ENCODE data around the gene ZMYND19. TPM values are rescaled to one million over a fixed set of nuclear protein-coding genes. Genes with fewer than 3 reads are reported as not detected.

ZMYND19 gene
- total RNA-seq, 1 experiment from 2014 or later, result 37.0 TPM

DNA sequence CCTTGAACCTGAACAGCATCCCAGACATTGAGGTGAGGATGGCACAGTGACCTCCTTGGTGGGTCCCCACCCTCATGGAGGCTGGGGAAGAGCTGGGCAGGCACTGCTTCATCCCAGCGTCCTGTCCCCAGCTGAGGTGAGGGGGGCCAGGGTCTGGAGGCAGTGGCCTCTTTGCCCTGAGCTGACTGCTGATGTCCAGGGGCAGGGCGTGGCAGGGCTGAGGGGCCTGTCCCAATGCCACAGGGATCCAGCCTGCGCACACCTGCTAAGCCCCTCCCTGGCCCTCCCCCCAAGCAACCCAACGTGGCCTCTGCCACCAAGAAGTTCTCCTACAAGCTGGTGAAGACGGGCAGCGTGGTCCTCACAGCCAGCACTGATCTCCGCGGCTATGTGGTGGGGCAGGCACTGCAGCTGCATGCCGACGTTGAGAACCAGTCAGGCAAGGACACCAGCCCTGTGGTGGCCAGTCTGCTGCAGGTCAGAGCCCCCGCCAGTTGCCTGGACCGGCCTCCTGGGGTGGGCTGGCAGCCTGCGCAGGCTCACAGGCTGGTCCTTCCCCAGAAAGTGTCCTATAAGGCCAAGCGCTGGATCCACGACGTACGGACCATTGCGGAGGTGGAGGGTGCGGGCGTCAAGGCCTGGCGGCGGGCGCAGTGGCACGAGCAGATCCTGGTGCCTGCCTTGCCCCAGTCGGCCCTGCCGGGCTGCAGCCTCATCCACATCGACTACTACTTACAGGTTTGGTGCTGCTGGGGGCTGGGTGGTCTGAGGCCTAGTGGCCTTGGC, 23.6 kb upstream of the ZMYND19 start:
- ChIA-PET CTCF (no interaction called here), POLR2A (no interaction called here)
- H3K36me3 ChIP-seq (ENCODE audit: control insufficient read depth, insufficient read depth, low read length), result peaks cover 6% of the 10 kb centered on the region; the same call in 1 of the 2 replicates
- no peak overlapping the region for H3K4me3 ChIP-seq (ENCODE audit: low read depth in 2 of 2, low read length in 2 of 2)
- no peak overlapping the region for H3K27ac ChIP-seq (ENCODE audit: low read length)
- H3K27me3 ChIP-seq (ENCODE audit: control insufficient read depth, insufficient read depth, low read length), result no peaks in the 10 kb centered on the region
- TF ChIP-seq POLR2AphosphoS5 (IDR thresholded peaks at IDR 0.05; ENCODE audit: low read depth, low read length), result no peak
- TF ChIP-seq SIN3A (IDR thresholded peaks at IDR 0.05; ENCODE audit: borderline replicate concordance, insufficient read depth, low read depth, low read length), result no peak
- TF ChIP-seq TCF7L2 (IDR thresholded peaks at IDR 0.05; ENCODE audit: low read depth, low read length), result no peak
- no peak for TF ChIP-seq REST (IDR thresholded peaks at IDR 0.05; ENCODE audit: insufficient read depth in 1 of 2, low read depth in 2 of 2, low read length in 1 of 2)
- TF ChIP-seq, protein P1, sequence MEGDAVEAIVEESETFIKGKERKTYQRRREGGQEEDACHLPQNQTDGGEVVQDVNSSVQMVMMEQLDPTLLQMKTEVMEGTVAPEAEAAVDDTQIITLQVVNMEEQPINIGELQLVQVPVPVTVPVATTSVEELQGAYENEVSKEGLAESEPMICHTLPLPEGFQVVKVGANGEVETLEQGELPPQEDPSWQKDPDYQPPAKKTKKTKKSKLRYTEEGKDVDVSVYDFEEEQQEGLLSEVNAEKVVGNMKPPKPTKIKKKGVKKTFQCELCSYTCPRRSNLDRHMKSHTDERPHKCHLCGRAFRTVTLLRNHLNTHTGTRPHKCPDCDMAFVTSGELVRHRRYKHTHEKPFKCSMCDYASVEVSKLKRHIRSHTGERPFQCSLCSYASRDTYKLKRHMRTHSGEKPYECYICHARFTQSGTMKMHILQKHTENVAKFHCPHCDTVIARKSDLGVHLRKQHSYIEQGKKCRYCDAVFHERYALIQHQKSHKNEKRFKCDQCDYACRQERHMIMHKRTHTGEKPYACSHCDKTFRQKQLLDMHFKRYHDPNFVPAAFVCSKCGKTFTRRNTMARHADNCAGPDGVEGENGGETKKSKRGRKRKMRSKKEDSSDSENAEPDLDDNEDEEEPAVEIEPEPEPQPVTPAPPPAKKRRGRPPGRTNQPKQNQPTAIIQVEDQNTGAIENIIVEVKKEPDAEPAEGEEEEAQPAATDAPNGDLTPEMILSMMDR (IDR thresholded peaks at IDR 0.05), result no peak
- in situ Hi-C loops (cut with HindIII; ENCODE audit: low pct_unique_long_range_greater_than_20kb, low sequenced_read_pairs) (no loop called here), intact Hi-C loops (cut with micrococcal nuclease; ENCODE audit: unreplicated experiment) (no loop called here)
- no peaks in the 10 kb centered on the region for H3K9me3 ChIP-seq (ENCODE audit: control insufficient read depth, insufficient read depth, low read depth, low read length)
- H3K4me1 ChIP-seq (ENCODE audit: control insufficient read depth, insufficient read depth, low read length), result peaks cover 49% of the 10 kb centered on the region
- ATAC-seq (no peak), DNase-seq (ENCODE audit: low read depth, low spot score) (no peak)
- BruUV-seq (replicated peaks), result no TSS peak

DNA sequence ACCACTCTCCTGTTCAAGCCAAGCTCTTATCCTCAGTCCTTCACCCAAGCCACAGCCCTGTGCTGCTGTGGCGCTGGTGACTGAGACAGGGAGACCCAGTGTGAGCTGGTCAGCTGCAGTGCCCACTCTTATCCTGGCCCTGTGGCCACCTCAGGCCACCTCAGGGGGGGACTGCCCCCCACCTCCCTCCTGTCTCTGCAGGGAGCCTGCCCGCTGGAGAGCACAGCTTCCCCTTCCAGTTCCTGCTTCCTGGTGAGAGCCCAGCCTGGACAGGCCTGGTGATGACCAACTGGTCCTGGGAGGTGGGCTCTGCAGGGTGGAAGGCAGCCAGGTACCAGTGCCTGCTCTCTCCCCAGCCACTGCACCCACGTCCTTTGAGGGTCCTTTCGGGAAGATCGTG, 22.9 kb upstream of the ZMYND19 start:
- in situ Hi-C loops (cut with HindIII; ENCODE audit: low pct_unique_long_range_greater_than_20kb, low sequenced_read_pairs) (no loop called here), intact Hi-C loops (cut with micrococcal nuclease; ENCODE audit: unreplicated experiment) (no loop called here)
- H3K27me3 ChIP-seq (ENCODE audit: control insufficient read depth, insufficient read depth, low read length), result no peaks in the 10 kb centered on the region
- peaks cover 52% of the 10 kb centered on the region for H3K4me1 ChIP-seq (ENCODE audit: control insufficient read depth, insufficient read depth, low read length)
- no peak for TF ChIP-seq TCF7L2 (IDR thresholded peaks at IDR 0.05; ENCODE audit: low read depth, low read length)
- TF ChIP-seq, protein P1 (IDR thresholded peaks at IDR 0.05), result no peak
- no peak for TF ChIP-seq POLR2AphosphoS5 (IDR thresholded peaks at IDR 0.05; ENCODE audit: low read depth, low read length)
- TF ChIP-seq REST (IDR thresholded peaks at IDR 0.05; ENCODE audit: insufficient read depth in 1 of 2, low read depth in 2 of 2, low read length in 1 of 2), result no peak
- BruUV-seq (replicated peaks), result no TSS peak
- ATAC-seq (no peak), DNase-seq (ENCODE audit: low read depth, low spot score) (no peak)
- H3K27ac ChIP-seq (ENCODE audit: low read length), result peak overlapping the region; percentile 82
- POLR2A ChIA-PET, result no interaction called here
- no peaks in the 10 kb centered on the region for H3K9me3 ChIP-seq (ENCODE audit: control insufficient read depth, insufficient read depth, low read depth, low read length)
- peaks cover 4% of the 10 kb centered on the region; the same call in 1 of the 2 replicates for H3K36me3 ChIP-seq (ENCODE audit: control insufficient read depth, insufficient read depth, low read length)
- no peak overlapping the region for H3K4me3 ChIP-seq (ENCODE audit: low read depth in 2 of 2, low read length in 2 of 2)
- CTCF ChIA-PET, result no interaction called here
